Ovary (tissue), 9 donors: ENCODE measurements around the gene PPP6R3. TPM values are rescaled to one million over a fixed set of nuclear protein-coding genes. Genes with fewer than 3 reads are reported as not detected.

Source experiments
- DNase-seq, 5 donors: peaks; one replicate each; pipeline ENCODE4 v3.0.0-alpha.2; 2019 to 2020
- H3K27ac ChIP-seq, 2 donors: fragments of 200-600 bp; one replicate each; pipeline versions ENCODE4 v1.5.1 to v1.8.0; 2019 to 2022
- H3K27me3 ChIP-seq: fragments of 200-600 bp; one replicate; pipeline ENCODE4 v1.8.0; 2022
- H3K36me3 ChIP-seq: fragments of 200-600 bp; sonication (generic); one replicate; pipeline ENCODE4 v1.5.1; 2019
- H3K4me1 ChIP-seq: one replicate; pipeline ENCODE4 v1.8.1; 2013; ENCODE audit warnings: mild to moderate bottlenecking, moderate library complexity; ENCODE audit not compliant: insufficient read depth
- H3K4me3 ChIP-seq: fragments of 200-600 bp; sonication (generic); one replicate; pipeline ENCODE4 v1.5.1; 2017
- H3K9me3 ChIP-seq, 2 donors: fragments of 200-600 bp in 1 of 2; sonication (generic) in 1 of 2; one replicate each; pipeline versions ENCODE4 v1.5.1 to v1.8.1; 2013 to 2019; ENCODE audit warnings: mild to moderate bottlenecking in 1 of 2, moderate library complexity in 1 of 2
- EP300 ChIP-seq: sonication (generic); formaldehyde crosslinking; IDR thresholded peaks from one replicate; pipeline ENCODE4 v1.6.1; 2017; ENCODE audit warnings: antibody characterized with exemption
- POLR2A ChIP-seq: fragments of 450-650 bp; IDR thresholded peaks from one replicate; pipeline ENCODE4 v1.6.1; 2017; ENCODE audit warnings: antibody characterized with exemption, mild to moderate bottlenecking, moderate library complexity
- WGBS, 3 donors: extraction: QIAGEN DNeasy Blood & Tissue Kit in 1 of 3; methylation state at CpG; one replicate each; pipeline versions ENCODE4 v1.1.5 to v1.1.7; 2013 to 2017; 5-methylcytosine and 5-hydroxymethylcytosine counted together
- intact Hi-C, 4 donors: fragments of 100-400 bp; cut with DNase I; formaldehyde crosslinking; loops; one replicate each; pipeline versions ENCODE4 v1.11.0 to v1.15.1; 2022 to 2023
- polyA plus RNA-seq, 2 donors: library from polyadenylated mRNA; stranded (reverse); fragments of 200-250 nt in 1 of 2; fragments of 350-450 nt in 1 of 2; fragmentation: Illumina TruSeq in 1 of 2; extraction: RNeasy Lipid Tissue Mini Kit (QIAGEN cat#74804) in 1 of 2; gene quantifications; one replicate each; pipeline ENCODE4 v1.2.3, GENCODE V29; 2013 to 2014
- total RNA-seq, 7 donors: library from RNA; depleted of rRNA in 2 of 7; stranded (reverse); fragments of >200 nt in 2 of 7; fragmentation: NEBNext Ultra II Directional in 3 of 7; extraction: Animal tissue kit (Norgen Biotek cat#: 25700) in 3 of 7; gene quantifications; one replicate each; pipeline versions ENCODE4 v1.1.0 to v1.2.4, GENCODE V29; 2016 to 2023
- TF ChIP-seq, protein P1 (sequence below), 3 donors: fragments of 450-650 bp in 2 of 3; fragments of 200-600 bp in 1 of 3; IDR thresholded peaks; one replicate each; pipeline versions ENCODE4 v1.5.1 to v1.8.0; 2016 to 2022; ENCODE audit warnings: antibody characterized with exemption in 3 of 3, mild to moderate bottlenecking in 1 of 3
- donor health status: DM: no; HTN: no; CAD: no; lungs with moderate emphysema.
- donor health status: DM: no; HTN: no; CAD: no.
- donor health status: Bipolar disorder and iron deficiency.
- donor health status: DM: yes; HTN: yes; CAD: no.
- donor health status: DM: no; HTN: no; CAD: no.
- donor health status: DM: yes; HTN: yes; CAD: no.

Gene PPP6R3
- total and polyA plus RNA-seq, 9 donors = 36.4 to 122 (median 103) TPM

DNA sequence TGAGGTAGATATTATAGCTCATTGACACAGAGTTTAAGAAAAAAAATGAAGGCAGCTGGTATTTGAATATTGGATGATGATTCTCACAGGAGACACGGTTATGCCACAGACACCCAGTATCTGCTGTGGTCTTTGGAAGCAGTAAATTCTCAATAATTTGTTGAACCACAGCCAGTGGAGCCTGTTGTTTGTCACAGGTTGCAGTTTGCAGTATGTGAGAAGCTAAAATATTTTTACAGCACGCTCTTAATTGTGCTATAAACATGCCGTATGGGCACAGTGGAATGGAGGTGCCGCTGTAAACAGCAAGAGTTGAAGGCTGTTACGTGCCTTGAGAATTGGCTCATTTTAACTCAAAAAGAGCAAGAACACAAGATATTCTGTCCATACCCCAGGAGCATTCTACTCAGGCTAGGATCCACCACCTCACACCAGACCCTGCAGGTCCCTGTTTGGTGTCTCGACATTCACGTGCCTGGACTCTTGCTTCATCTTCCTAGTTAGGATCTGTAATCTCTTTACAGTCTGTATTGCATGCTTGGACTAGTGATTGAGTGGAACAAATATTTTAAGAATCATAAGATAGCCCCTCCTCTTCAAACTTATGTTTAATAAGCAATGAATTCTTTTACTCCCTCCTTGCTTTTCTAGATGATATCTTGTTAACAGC lies 129.1 kb downstream of the PPP6R3 start:
- DNase-seq = no peak
- 56 to 74% (median 68%) methylated on average over 7 of the region's 7 CpGs for WGBS, 3 donors
- Histone ChIP-seq H3K27ac (no peak overlapping the region), H3K9me3 (no peaks in the 10 kb centered on the region), H3K4me3 (no peak overlapping the region), H3K27me3 (no peaks in the 10 kb centered on the region), H3K36me3 (no peaks in the 10 kb centered on the region), H3K4me1 (no peaks in the 10 kb centered on the region)
- intact Hi-C loops = no loop called here
- TF ChIP-seq, protein P1, sequence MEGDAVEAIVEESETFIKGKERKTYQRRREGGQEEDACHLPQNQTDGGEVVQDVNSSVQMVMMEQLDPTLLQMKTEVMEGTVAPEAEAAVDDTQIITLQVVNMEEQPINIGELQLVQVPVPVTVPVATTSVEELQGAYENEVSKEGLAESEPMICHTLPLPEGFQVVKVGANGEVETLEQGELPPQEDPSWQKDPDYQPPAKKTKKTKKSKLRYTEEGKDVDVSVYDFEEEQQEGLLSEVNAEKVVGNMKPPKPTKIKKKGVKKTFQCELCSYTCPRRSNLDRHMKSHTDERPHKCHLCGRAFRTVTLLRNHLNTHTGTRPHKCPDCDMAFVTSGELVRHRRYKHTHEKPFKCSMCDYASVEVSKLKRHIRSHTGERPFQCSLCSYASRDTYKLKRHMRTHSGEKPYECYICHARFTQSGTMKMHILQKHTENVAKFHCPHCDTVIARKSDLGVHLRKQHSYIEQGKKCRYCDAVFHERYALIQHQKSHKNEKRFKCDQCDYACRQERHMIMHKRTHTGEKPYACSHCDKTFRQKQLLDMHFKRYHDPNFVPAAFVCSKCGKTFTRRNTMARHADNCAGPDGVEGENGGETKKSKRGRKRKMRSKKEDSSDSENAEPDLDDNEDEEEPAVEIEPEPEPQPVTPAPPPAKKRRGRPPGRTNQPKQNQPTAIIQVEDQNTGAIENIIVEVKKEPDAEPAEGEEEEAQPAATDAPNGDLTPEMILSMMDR (IDR thresholded peaks at IDR 0.05) = no peak
- TF ChIP-seq EP300 (no peak), POLR2A (no peak)

DNA sequence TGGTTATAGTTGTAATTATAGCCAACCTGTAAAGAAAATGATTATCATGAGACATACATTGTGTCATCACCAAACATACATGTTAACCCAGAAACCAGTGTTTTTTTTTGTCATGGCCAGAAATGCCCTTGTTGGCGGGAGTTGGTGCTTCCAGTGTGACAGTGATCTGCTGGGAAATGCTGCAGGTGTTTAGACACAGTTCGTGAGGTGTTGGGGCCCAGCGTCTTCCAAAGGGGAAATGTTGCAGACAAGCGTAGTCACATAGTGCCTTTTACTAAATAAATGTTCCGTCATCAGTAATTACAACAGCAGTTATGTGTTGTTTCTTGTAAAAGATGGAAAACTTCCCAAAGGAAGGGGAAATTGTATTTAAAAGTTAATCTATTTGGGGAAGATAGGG lies 131.2 kb downstream of the PPP6R3 start:
- WGBS, 3 donors = 95 to 99% (median 97%) methylated on average over 5 of the region's 5 CpGs
- TF ChIP-seq EP300 = no peak
- no peak for TF ChIP-seq POLR2A
- intact Hi-C loops = no loop called here
- H3K4me1 ChIP-seq = no peaks in the 10 kb centered on the region
- no peaks in the 10 kb centered on the region for H3K9me3 ChIP-seq
- no peak overlapping the region for H3K27ac ChIP-seq
- H3K4me3 ChIP-seq = no peak overlapping the region
- no peak for DNase-seq
- no peaks in the 10 kb centered on the region for H3K27me3 ChIP-seq
- H3K36me3 ChIP-seq = no peaks in the 10 kb centered on the region

DNA sequence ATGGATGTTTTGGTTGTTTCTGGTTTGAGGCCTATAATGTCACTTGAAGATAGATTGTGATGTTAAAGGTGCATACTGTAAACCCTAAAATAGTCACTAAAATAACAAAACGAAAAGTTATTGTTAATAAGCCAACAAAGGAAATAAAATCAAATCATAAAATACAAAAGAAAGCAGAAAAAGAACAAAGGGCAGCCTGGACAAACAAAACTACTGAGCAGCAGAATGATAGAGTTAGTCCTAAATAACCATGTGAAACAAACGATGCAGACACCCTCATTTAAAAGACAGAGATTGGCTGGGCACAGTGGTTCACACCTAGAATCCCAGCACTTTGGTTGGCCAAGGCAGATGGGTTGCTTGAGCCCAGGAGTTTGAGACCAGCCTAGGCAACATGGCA lies 132.9 kb downstream of the PPP6R3 start:
- DNase-seq = no peak

DNA sequence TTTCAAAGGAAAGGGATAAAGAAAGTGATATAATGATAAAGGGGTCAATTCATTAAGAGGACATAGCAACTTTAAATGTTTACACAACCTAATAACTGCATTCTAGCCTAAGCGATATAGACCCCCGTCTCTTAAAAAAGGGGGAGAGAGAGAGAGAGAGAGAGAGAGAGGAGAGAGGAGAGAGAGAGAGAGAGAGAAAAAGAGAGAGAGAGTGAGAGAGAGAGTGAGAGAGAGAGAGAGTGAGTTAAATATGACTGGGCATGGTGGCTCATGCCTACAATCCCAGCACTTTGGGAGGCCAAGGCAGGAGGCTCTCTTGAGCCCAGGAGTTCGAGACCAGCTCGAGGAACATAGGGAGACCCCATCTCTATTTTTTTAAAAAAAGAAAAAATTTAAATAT lies 133.6 kb downstream of the PPP6R3 start:
- H3K4me1 ChIP-seq = no peaks in the 10 kb centered on the region
- intact Hi-C loops = no loop called here
- H3K27ac ChIP-seq = no peak overlapping the region
- DNase-seq = no peak
- 91 to 94% (median 92%) methylated on average over 4 of the region's 4 CpGs for WGBS, 3 donors
- no peaks in the 10 kb centered on the region for H3K36me3 ChIP-seq
- no peak for TF ChIP-seq EP300
- TF ChIP-seq, protein P1 (IDR thresholded peaks at IDR 0.05) = no peak
- no peak for TF ChIP-seq POLR2A
- H3K27me3 ChIP-seq = no peaks in the 10 kb centered on the region
- H3K4me3 ChIP-seq = no peak overlapping the region
- H3K9me3 ChIP-seq = no peaks in the 10 kb centered on the region

More for the DNA sequence above, 132.9 kb downstream of the PPP6R3 start:
- Histone ChIP-seq H3K27ac (no peak overlapping the region), H3K4me3 (no peak overlapping the region), H3K4me1 (no peaks in the 10 kb centered on the region), H3K9me3 (no peaks in the 10 kb centered on the region), H3K27me3 (no peaks in the 10 kb centered on the region), H3K36me3 (no peaks in the 10 kb centered on the region)
- WGBS, 3 donors = 67 to 72% (median 68%) methylated on average over 2 of the region's 2 CpGs
- TF ChIP-seq POLR2A (no peak), EP300 (no peak)
- TF ChIP-seq, protein P1 (IDR thresholded peaks at IDR 0.05) = no peak
- intact Hi-C loops = no loop called here

DNA sequence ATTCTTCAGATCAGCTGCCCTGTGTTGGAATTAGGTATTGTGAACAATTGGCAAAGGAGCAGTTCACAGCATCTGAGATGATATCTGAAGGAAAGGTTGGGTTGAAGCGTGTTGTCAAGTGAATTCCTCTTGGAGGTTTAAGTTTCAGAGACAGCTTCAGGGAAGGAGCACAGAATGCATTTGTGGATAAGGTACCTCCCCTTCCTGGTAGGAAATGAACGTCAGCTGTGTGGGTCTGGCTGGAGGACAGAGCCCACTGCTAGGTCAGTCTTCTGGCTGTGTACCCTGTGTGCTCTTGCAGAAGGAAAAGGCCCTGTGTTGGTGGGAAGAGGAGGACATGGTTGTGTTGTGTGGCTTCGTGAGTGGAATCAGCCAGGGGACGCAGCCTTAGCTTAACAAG lies 135.7 kb downstream of the PPP6R3 start:
- no peaks in the 10 kb centered on the region for H3K36me3 ChIP-seq
- WGBS, 3 donors = 57 to 70% (median 64%) methylated on average over 4 of the region's 4 CpGs
- intact Hi-C loops = no loop called here

More for the DNA sequence above, 135.7 kb downstream of the PPP6R3 start:
- no peak for DNase-seq
- Histone ChIP-seq H3K27ac (no peak overlapping the region), H3K4me3 (no peak overlapping the region), H3K4me1 (peaks cover 2% of the 10 kb centered on the region), H3K27me3 (no peaks in the 10 kb centered on the region), H3K9me3 (no peaks in the 10 kb centered on the region)
- TF ChIP-seq EP300 (no peak), POLR2A (no peak)
- TF ChIP-seq, protein P1 (IDR thresholded peaks at IDR 0.05) = no peak
